Hepatocyte (in vitro differentiated cells): ENCODE data around the gene IFI44L. TPM values are rescaled to one million over a fixed set of nuclear protein-coding genes. Genes with fewer than 3 reads are reported as not detected.

Experiments
- DNase-seq: peaks from one replicate; pipeline ENCODE4 v3.0.0-alpha.2; 2016; ENCODE audit warnings: low spot score
- H2AFZ ChIP-seq: fragments of 200-600 bp; sonication (generic); 2 replicates; pipeline ENCODE4 v1.6.0; 2016; ENCODE audit warnings: antibody characterized with exemption, mild to moderate bottlenecking
- H3K27ac ChIP-seq: fragments of 200-600 bp; sonication (generic); 2 replicates; pipeline ENCODE4 v1.5.1; 2016; ENCODE audit warnings: mild to moderate bottlenecking
- H3K27me3 ChIP-seq: fragments of 200-600 bp; sonication (generic); 2 replicates; pipeline ENCODE4 v1.6.1; 2016
- H3K36me3 ChIP-seq: fragments of 200-600 bp; sonication (generic); replicated peaks from 2 replicates; pipeline ENCODE4 v1.5.1; 2016; ENCODE audit warnings: low read depth; ENCODE audit not compliant: insufficient read depth
- H3K4me1 ChIP-seq: fragments of 200-600 bp; sonication (generic); 2 replicates; pipeline ENCODE4 v1.5.1; 2016; ENCODE audit warnings: mild to moderate bottlenecking, moderate library complexity; ENCODE audit not compliant: insufficient read depth
- H3K4me2 ChIP-seq: fragments of 200-600 bp; sonication (generic); 2 replicates; pipeline ENCODE4 v1.6.0; 2016
- H3K4me3 ChIP-seq: fragments of 200-600 bp; sonication (generic); 2 replicates; pipeline ENCODE4 v1.5.1; 2016; ENCODE audit warnings: mild to moderate bottlenecking
- H3K79me2 ChIP-seq: fragments of 200-600 bp; sonication (generic); 2 replicates; pipeline ENCODE4 v1.6.0; 2017; ENCODE audit warnings: mild to moderate bottlenecking
- H3K9me2 ChIP-seq: fragments of 200-600 bp; sonication (generic); replicated peaks from 2 replicates; pipeline ENCODE4 v1.6.0; 2017; ENCODE audit warnings: mild to moderate bottlenecking; ENCODE audit not compliant: insufficient read depth
- H3K9me3 ChIP-seq: fragments of 200-600 bp; sonication (generic); 2 replicates; pipeline ENCODE4 v1.5.1; 2016; ENCODE audit warnings: low read depth, mild to moderate bottlenecking
- H4K20me1 ChIP-seq: fragments of 200-600 bp; sonication (generic); 2 replicates; pipeline ENCODE4 v1.6.0; 2016; ENCODE audit warnings: mild to moderate bottlenecking; ENCODE audit not compliant: insufficient read depth, poor library complexity, severe bottlenecking
- EZH2 ChIP-seq: fragments of 200-600 bp; sonication (generic); IDR thresholded peaks from 2 replicates; pipeline ENCODE4 v1.6.1; 2016; ENCODE audit warnings: antibody characterized with exemption, mild to moderate bottlenecking, borderline replicate concordance
- EZH2phosphoT487 ChIP-seq: fragments of 200-600 bp; sonication (generic); IDR thresholded peaks from one replicate; pipeline ENCODE4 v1.6.1; 2018; ENCODE audit warnings: antibody characterized with exemption, mild to moderate bottlenecking, low read depth, moderate library complexity; ENCODE audit not compliant: unreplicated experiment, severe bottlenecking
- WGBS: methylation state at CpG from one replicate; pipeline ENCODE4 v1.1.6; 2016; ENCODE audit warnings: low lambda C conversion rate; ENCODE audit errors: missing lambda C conversion rate; 5-methylcytosine and 5-hydroxymethylcytosine counted together
- polyA plus RNA-seq: library from polyadenylated mRNA; unstranded; fragments of >200 nt; fragmentation: Nextera tagmentation; extraction: Ambion mirVana; gene quantifications from 2 replicates; pipeline ENCODE4 v1.2.1, GENCODE V29; 2016
- total RNA-seq: library from RNA; depleted of rRNA; stranded (reverse); fragments of >200 nt; gene quantifications from 2 replicates; pipeline ENCODE4 v1.2.3, GENCODE V29; 2014
- TF ChIP-seq, protein P1 (sequence below): fragments of 200-600 bp; sonication (generic); IDR thresholded peaks from 2 replicates; pipeline ENCODE4 v1.5.1; 2016; ENCODE audit warnings: antibody characterized with exemption, mild to moderate bottlenecking; ENCODE audit not compliant: poor library complexity

Gene IFI44L
- total and polyA plus RNA-seq, 2 experiments from 2014 or later = 0.19 to 2.6 TPM

DNA sequence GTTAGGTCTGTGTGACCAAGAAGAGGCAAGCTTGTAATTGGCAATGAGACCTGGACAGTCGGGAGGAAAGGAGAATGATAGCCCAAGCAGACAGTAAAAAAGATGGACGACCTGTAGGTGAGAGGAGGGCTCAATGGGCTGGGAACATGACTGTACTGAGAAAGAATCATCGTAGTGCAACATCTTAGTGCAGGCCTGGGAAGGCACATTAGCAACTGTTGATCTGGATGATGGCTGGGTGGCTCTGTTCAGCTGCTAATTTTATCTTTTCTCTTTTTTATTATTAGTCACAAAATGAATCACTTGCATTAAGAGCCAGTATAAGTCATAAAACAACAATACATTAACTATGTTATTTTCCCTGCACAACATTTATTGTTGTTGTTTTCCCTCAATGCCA lies 62.2 kb downstream of the IFI44L start:
- no peaks in the 10 kb centered on the region for H4K20me1 ChIP-seq
- H3K4me3 ChIP-seq = no peak overlapping the region
- no peaks in the 10 kb centered on the region for H3K4me1 ChIP-seq
- no peak overlapping the region for H2AFZ ChIP-seq
- no peaks in the 10 kb centered on the region for H3K9me3 ChIP-seq
- H3K4me2 ChIP-seq = no peak overlapping the region
- 41% methylated on average over 3 of the region's 3 CpGs for WGBS
- no peak overlapping the region for H3K27ac ChIP-seq
- no peaks in the 10 kb centered on the region for H3K9me2 ChIP-seq
- no peak for DNase-seq
- TF ChIP-seq, protein P1, sequence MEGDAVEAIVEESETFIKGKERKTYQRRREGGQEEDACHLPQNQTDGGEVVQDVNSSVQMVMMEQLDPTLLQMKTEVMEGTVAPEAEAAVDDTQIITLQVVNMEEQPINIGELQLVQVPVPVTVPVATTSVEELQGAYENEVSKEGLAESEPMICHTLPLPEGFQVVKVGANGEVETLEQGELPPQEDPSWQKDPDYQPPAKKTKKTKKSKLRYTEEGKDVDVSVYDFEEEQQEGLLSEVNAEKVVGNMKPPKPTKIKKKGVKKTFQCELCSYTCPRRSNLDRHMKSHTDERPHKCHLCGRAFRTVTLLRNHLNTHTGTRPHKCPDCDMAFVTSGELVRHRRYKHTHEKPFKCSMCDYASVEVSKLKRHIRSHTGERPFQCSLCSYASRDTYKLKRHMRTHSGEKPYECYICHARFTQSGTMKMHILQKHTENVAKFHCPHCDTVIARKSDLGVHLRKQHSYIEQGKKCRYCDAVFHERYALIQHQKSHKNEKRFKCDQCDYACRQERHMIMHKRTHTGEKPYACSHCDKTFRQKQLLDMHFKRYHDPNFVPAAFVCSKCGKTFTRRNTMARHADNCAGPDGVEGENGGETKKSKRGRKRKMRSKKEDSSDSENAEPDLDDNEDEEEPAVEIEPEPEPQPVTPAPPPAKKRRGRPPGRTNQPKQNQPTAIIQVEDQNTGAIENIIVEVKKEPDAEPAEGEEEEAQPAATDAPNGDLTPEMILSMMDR = no peak
- TF ChIP-seq EZH2phosphoT487 (no peak), EZH2 (no peak)
- H3K36me3 ChIP-seq = no peaks in the 10 kb centered on the region
- no peaks in the 10 kb centered on the region for H3K79me2 ChIP-seq
- H3K27me3 ChIP-seq = peaks cover 2% of the 10 kb centered on the region

DNA sequence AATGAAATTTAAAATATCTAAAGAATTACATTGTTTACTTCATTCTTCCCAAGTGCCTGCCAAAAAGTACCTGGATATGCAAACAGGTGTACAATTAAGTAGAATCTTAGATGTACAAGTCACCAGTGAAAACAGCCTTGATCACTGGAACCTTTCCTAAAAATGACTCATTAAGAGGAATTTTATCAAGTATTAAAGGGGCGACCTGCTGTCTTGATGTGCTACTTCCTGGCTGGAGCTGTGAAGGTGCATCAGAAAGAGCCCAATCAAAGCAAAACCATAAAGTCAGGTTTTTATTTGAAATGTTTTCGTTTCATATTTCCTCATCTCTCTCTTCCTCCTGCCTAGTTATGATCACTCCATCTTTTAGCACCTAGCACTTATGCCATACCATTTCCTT lies 62.8 kb downstream of the IFI44L start:
- no peak overlapping the region for H2AFZ ChIP-seq
- no peak overlapping the region for H3K4me3 ChIP-seq
- no peaks in the 10 kb centered on the region for H3K79me2 ChIP-seq
- no peak for TF ChIP-seq EZH2
- TF ChIP-seq EZH2phosphoT487 = no peak
- TF ChIP-seq, protein P1 = no peak
- 66% methylated on average over 2 of the region's 2 CpGs for WGBS
- no peak overlapping the region for H3K4me2 ChIP-seq
- no peaks in the 10 kb centered on the region for H3K9me3 ChIP-seq
- H3K9me2 ChIP-seq = no peaks in the 10 kb centered on the region
- H4K20me1 ChIP-seq = no peaks in the 10 kb centered on the region
- H3K4me1 ChIP-seq = no peaks in the 10 kb centered on the region
- H3K27me3 ChIP-seq = peaks cover 2% of the 10 kb centered on the region
- H3K36me3 ChIP-seq = no peaks in the 10 kb centered on the region
- H3K27ac ChIP-seq = no peak overlapping the region
- no peak for DNase-seq

DNA sequence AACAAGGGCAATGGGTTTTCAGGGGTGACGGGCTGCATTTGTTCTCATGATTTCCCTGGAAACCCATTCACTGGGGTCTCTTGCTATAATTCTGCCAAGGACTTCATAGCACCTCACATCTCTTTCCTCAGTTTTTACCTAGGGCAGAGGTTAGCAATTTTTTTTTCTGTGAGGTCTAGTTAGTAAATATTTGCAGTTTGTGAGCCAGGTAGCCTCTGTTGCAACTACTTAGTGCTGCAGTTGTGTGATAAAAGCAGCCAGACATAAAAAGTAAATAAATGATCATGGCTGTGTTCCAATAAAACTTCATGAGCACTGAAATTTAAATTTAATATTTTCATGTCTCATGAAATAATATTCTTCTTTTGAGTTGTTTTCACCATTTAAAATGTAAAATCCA lies 67.1 kb downstream of the IFI44L start:
- Histone ChIP-seq H3K4me3 (no peak overlapping the region), H3K79me2 (no peaks in the 10 kb centered on the region), H2AFZ (no peak overlapping the region), H3K4me1 (no peaks in the 10 kb centered on the region), H3K36me3 (no peaks in the 10 kb centered on the region), H3K27ac (no peak overlapping the region), H3K27me3 (no peaks in the 10 kb centered on the region), H4K20me1 (no peaks in the 10 kb centered on the region), H3K4me2 (no peak overlapping the region), H3K9me2 (no peaks in the 10 kb centered on the region), H3K9me3 (no peaks in the 10 kb centered on the region)
- TF ChIP-seq, protein P1 = no peak
- TF ChIP-seq EZH2phosphoT487 = no peak
- no peak for TF ChIP-seq EZH2
- no peak for DNase-seq
- 95% methylated on average over 1 of the region's 1 CpG for WGBS

DNA sequence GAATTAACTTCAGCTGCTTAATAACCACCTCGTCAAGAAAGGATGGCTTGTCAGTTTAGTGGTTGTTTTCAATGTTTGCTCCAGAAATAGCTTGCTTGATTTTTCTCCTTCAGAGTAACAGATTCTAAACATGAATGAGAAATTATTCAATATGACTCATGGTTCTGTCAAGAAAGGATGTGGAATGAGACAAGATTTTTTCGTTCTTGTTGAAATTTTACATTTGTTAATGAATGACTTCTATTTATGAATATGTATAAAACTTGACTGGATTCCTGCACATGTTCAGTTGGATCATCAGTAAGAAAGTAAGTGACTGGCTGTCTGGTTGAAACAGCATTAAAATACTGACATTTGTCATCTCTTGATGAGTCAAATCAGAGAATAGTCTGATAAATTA lies 67.7 kb downstream of the IFI44L start:
- Histone ChIP-seq H2AFZ (no peak overlapping the region), H3K4me1 (no peaks in the 10 kb centered on the region), H3K9me2 (no peaks in the 10 kb centered on the region), H3K27ac (no peak overlapping the region), H3K9me3 (no peaks in the 10 kb centered on the region), H3K4me3 (no peak overlapping the region), H3K4me2 (no peak overlapping the region), H3K27me3 (no peaks in the 10 kb centered on the region), H3K36me3 (no peaks in the 10 kb centered on the region), H4K20me1 (no peaks in the 10 kb centered on the region), H3K79me2 (no peaks in the 10 kb centered on the region)
- TF ChIP-seq, protein P1 = no peak
- TF ChIP-seq EZH2 = no peak
- no peak for TF ChIP-seq EZH2phosphoT487
- no peak for DNase-seq
- WGBS = 70% methylated on average over 2 of the region's 2 CpGs
